Activated CD8-positive, alpha-beta memory T cell treated with anti-CD3 and anti-CD28 coated beads for 1 hour (primary cell): ENCODE measurements around the gene PEX14.
"Not testable (repeated sequence)": the region's sequence is repeated elsewhere in the genome, so short reads cannot be mapped to it uniquely, and the experiment has no call there.

Source experiments
- DNase-seq, 2 donors: peaks; one replicate each; pipeline ENCODE4 v3.0.0-alpha.2; 2020; ENCODE audit warnings: low read depth in 1 of 2; ENCODE audit errors: extremely low read depth in 1 of 2

Gene PEX14

DNA sequence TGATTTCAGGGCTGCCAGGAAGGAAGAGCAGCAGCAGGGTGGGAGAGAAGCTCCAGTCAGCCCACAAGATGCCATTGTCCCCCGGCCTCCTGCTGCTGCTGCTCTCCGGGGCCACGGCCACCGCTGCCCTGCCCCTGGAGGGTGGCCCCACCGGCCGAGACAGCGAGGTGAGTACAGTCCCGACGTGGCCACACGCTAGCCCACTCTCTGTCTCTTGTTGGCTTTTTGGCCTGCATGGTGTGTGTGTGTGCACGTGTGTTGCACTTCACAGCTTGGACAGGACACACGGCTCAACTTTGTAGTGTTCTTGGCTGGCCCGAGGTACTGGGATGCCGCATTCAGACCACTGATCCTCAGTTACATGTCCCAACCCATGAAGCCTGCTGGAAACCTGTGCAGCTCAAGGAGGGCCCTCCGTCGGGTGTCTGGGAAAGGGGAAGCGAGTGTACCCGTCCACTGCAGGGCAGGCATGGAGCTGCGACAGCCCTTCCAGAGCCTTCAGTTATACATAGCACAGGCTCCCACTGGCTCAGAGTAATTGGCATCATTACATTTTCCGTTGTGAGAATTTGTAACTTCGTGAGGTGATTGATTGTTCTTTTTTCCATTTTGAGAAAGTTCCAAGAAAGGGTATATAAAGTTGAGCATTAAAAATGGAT, 24.5 kb upstream of the PEX14 start:
- DNase-seq = no peak

DNA sequence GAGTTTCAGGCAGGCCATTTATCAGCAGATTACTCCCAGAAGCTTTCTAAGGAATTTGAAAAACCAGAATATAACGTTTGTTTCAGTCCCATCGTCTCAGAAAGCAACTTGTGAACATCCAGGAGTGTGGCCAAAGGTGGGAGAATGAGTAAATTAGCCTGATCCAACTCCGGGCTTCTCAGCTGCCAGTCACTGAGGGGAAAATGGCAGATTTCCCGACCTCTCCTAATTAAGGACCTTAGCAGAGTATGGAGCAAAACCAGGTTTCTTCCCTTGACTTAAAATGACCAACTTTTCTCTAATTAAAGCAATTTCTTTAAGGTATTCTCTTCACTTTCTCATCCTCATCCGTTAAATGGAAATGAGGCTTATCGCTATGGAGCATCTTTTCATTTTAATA, 23.9 kb upstream of the PEX14 start:
- no peak for DNase-seq

DNA sequence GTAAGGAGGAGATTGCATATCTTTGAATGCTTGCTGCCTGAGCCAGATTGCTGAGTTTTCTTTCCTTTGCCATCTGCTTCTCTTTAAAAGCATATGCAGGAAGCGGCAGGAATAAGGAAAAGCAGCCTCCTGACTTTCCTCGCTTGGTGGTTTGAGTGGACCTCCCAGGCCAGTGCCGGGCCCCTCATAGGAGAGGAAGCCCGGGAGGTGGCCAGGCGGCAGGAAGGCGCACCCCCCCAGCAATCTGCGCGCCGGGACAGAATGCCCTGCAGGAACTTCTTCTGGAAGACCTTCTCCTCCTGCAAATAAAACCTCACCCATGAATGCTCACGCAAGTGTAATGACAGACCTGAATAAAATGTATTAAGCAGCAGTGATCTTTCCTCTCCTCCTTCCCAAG, 23.5 kb upstream of the PEX14 start:
- DNase-seq = no peak

DNA sequence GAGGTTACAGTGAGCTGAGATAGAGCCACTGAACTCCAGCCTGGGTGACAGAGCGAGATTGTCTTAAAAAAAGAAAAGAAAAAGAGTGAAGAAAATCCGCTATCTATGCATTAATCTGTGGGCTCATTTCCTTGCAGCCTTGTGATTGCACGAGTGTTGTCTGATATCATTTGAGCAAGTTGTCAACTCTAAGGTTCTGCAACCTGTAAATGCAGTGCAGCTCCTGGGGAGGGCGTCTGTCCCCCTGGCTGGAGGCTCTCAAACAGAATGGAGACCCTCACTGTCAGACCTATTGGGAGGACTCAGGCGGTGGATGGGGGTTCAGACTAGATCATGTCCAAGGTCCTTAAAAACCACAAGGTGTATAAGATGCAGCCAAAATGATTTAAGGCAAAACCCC, 18.7 kb upstream of the PEX14 start:
- DNase-seq = no peak

DNA sequence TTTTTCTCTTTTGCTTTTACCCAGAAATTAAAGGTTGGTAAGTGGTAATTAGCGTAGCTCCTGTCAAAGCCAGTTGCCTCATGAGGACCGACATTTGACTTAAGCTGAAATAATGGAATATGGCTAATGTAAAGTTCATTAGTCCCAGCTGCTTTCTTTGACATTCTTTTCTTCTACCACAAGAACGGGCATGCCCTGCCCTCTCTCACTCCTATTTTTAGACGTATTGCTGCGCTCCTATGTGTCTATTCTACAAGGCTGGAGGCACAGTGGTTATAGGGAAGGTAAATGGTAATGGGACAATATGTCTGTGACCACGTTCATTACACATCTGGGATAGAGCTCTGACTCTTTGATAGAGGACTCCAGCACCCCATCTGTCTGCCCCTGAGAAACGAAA, 18.1 kb upstream of the PEX14 start:
- DNase-seq = no peak

DNA sequence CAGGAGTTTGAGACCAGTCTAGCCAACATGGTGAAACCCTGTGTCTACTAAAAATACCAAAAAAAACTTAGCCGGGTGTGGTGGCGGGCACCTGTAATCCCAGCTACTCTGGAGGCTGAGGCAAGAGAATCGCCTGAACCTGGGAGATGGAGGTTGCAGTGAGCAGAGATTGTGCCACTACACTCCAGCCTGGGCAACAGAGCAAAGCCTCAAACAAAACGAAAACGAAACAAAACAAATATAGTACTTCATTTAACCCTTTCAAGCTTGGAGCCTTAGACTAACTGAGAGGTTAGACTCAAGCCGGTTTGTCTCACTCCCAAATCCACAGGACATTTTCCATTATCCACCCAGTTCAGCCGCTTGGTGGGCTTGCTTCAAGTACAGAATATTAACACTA, 17.3 kb upstream of the PEX14 start:
- not testable (repeated sequence) for DNase-seq

DNA sequence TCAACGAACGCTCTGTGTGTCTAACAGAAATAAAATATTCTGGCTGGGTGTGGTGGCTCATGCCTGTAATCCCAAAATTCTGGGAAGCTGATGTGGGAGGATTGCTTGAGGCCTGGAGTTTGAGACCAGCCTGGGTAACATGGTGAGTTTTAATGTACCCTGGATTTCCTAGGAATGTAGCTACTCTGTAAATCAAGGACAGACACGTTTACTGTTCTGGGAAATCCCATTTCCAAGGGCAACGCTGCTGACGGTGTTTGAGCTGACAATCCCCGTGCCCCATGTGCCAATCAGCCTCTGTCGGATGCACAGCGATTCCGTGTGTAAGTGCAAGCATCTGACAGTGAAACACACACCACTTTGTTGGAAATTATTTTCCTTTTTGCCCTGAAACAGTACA, 16.9 kb upstream of the PEX14 start:
- no peak for DNase-seq

DNA sequence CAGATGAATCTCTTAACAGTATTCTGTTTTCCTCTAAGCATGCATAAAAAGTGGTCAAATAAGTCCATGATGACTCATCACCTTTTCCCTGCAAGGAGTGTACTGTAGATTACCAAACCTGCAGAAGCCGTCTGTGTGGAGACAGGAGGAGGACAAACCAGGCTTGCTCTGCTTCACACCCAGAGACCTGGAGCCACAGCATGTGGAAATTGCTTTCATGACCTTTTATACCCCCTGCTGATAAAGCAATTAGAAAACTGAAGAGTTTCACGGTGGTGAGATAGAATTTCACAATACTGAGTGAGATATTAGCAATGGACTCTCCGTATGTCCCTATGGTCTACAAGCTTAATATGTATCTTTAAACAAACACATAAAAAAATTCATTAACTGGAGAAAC, 15.6 kb upstream of the PEX14 start:
- DNase-seq = no peak

DNA sequence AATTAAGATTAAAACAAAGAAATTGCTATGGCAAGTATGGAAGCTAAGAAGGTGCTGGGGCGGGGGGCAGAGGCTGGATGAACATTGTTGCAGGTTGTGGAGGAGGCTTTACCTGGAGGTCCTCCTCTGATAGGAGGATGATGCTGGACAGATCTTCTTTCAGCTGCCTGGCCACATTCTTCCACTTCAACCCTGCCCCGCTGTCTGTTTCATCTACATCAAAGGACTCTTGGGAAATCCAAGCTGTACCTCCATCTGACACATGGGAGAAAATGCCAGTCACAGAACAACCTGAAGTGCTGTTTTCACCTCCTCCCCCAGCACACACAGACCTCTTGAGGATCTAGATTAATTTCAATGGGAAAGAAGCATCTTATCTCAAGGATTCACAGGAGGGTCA, 7.7 kb upstream of the PEX14 start:
- DNase-seq = no peak

DNA sequence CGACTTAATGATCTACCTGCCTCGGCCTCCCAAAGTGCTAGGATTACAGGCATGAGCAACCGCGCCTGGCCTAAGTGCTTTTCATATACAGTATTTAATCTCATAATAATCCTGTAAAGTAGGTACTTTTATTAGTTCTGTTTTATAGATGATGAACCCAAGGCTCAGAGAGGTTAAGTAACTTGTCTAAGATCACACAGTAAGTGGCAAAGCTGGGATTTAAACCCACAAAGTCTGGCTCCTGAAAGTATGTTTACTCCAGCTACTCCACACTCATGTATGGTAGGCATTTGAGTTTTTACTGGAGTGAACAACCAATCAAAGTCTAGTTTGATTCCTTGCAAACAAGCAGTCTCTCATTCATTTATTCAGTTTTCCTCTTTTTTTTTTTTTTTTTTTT, 4.7 kb upstream of the PEX14 start:
- DNase-seq = no peak

DNA sequence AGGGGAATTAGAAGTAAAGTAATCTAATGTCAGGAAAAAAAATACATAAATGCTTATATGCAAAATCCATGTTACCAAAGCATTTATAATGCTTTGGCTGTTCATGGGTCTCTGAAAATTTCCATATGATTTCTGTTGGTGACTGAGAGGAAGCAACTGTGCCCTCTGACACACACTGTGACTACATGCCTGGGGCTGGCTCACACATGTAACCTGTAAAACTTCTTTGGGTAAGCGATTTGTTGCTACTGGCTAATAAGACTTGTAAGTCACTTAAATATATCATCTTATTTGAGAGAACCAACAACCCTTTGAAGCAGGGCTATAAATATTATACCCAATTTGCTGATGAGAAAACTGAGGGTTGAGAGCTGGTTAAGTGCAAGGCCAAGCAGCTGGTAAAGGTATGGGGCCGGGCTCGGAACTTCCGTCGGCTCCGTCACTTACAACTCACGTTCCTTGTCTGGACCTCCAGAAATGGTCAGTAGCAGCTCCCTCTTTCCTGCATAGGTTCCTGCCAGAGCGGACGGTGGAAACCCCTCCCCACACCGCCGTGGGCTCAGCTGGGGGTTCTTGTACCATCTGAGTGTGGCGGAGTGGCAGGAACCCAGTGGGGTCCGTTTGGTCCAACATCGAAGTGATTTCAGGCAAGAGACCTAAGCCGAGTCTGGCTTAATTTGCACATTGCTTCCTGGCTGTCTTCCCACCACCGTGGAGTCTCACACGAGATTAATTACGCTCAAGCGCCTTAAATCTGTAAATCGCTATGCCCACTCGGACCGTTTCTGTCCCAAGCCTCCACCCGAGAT, 3.1 kb upstream of the PEX14 start:
- no peak for DNase-seq

DNA sequence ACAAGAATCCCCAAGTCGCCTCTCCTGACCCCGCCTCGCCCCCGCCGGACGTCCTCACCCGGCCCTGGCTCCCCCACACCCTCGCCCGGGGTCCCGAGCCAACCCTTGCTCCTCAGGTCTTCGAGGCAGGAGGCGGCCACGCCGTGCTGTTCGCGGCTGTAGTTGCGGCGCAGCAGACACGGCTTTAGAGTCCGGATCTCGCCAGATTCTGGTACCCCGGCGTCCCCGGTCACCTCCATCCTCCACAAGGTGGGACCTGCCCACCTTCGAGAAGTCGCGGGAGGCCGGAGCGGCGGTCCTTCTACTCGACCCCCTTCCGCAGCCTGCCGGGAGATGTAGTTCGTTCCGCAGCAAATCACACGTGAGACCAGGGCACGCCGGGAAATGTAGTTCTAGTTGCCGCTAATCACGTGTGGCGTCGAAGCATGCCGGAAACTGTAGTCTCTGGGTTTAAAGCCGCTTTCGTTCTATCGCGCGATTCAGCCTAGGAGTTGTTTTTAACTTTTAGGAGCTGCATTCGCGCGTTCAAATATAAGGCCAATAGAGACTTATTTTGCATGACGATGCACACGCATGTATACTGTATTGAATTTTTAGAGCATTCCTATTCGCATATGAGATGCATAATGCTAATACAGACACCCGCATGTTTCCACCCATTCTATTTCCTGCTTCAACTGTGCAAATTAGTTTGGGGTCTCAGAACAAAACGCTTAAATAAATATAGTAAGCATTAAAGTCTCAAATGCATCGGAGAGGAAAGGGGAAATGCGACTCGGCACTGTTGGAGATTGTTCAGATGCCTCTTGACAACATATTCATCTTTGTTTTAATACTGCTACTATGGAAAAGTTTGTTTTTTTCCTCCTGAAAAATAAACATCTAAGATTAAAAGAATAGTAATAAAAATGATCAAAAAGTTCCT, 2.3 kb upstream of the PEX14 start, which contains the start of gene DFFA:
TSS of gene DFFA (minus strand) at position 310 of the 925 bp plus-strand sequence. CDS start at position 239, 71 bp downstream.
- DNase-seq = peak; percentile 81

DNA sequence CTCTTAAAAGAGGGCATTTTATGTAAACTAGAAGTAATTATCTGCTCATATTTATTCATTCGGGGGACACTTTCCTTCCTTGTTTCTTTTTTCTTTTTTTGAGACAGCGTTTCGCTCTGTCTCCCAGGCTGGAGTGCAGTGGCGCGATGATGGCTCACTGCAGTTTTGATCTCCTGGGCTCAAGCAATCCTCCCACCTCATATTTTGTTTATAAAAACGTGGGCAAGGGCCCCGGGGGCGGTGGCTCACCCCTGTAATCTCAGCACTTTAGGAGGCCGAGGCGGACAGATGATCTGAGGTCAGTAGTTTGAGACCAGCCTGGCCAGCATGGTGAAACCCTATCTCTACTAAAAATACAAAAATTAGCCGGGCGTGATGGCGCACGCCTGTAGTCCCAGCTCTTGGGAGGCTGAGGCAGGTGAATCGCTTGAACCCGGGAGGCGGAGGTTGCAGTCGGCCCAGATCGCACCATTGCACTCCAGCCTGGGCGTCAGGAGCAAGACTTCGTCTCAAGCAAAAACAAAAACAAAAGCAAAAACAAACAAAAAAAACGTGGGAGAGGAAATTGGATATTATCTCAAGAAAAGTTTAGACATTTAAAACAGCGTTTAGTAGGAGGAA, 1.5 kb upstream of the PEX14 start:
- DNase-seq = no peak

DNA sequence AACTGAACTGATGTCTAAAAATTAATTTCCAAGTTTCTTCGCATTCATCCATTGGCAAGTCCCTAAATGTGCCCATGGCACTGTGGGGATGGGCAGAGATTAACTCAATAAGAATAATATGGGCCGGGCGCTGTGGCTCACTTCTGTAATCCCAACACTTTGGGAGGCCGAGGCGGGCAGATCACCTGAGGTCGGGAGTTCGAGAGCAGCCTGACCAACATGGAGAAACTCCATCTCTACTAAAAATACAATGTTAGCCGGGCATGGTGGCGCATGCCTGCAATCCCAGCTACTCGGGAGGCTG, 489 bp upstream of the PEX14 start:
- DNase-seq = not testable (repeated sequence)

DNA sequence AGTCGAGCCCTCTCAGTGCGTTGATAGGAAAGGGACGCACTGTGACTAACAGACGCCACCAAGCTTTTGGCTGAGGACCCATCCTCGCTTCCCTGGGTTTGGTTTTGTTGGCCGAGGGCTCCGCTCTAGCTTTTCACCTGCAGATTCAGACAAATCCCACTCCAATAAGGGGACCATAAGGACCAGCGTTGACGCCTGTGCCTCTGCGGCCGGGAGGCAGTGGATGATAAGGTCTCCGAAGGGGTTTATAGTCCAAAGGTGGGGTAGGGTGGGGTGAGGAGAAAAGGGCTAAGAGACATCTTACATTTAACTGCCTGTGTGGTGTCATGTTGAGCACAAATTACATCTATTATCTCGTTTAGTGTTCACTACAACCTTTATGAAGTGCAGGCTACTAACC, 760 bp downstream of the PEX14 start:
- no peak for DNase-seq

DNA sequence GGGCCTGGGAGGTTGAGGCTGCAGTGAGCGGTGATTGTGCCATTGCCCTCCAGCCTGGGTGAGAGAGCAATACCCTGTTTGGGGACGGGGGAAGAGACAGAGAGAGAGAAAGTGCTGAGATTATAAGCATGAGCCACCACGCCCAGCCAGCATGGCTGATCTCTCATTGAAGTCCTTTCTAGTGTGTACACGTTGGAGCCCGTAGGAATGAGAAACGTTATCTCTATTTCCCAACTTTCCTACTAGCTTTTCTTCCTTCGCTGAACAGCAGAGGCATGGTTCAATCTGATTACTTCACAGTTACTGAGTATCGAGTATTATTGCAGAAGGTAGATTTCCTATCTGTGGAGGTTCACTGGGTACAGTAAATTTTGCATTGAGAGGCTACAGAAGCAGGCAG, 4.5 kb downstream of the PEX14 start:
- no peak for DNase-seq

DNA sequence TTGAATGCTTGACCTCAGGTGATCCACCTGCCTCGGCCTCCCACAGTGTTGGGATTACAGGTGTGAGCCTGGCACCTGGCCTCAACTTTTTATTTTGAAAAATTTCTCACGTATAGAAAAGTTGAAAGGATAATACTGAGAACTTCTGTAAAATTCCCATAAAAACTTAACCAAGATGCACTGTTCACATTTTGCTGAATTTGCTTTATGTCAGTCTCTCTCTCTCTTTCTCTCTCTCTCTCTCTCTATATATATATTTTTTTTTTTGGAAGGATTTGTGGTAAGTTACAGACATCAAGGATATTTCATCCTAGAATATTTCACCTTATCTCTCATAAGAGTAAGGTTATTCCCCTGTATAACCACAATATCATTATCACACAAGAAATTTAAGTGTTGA, 5.9 kb downstream of the PEX14 start:
- no peak for DNase-seq

DNA sequence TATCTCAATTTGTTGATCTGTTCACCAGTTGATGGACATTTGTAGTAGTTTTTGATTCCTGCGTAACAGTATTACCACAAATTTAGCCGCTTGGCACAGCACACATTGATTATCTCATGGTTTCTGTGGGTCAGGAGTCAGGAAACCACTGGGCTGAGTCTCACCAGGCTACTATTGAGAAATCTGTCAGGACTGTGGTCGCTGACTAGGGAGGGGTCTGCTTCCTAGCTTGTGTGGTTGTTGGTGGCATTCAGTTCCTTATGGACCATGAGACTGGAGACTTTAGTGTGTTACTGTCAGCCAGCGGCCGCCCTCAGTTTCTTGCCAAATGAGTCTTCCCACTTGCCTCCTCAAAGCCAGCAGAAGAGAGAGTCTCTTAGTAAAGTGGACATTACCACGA, 9.8 kb downstream of the PEX14 start:
- no peak for DNase-seq

DNA sequence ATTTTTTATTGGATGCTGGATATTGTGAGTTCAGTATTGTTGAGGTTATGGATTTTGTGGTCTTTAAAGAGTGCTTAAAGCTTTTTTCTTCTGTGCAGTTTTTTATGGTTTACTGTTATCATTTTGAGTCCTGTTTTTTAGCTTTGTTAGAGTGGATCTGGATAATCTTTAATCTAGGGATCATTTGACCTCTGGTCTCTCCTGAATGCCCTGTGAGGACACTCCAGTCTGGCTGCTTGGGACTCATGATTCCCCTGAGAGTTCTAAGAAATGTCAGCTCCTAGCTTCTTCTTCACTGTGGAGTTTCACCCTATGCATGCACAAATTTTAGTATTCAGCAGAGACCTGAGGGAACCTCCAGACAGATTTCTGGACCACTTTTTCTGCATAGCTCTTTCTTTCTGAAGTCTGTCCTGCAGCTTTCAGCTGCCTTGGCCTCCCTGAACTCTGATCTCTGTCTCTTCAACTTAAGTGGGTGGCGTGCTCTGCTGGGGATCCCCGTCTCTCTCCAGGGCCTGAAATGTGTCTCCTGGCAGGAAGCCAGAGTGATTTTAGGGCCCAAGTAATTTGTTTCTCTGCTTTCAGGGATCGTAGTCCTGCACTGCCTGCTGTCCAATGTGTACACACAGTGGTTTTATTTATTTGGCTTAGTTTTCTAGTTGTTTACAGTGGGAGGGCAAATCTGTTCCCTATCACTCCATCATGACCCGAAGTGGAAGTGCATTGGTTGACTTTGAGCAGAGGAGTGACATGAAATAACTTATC, 14.7 kb downstream of the PEX14 start:
- no peak for DNase-seq

DNA sequence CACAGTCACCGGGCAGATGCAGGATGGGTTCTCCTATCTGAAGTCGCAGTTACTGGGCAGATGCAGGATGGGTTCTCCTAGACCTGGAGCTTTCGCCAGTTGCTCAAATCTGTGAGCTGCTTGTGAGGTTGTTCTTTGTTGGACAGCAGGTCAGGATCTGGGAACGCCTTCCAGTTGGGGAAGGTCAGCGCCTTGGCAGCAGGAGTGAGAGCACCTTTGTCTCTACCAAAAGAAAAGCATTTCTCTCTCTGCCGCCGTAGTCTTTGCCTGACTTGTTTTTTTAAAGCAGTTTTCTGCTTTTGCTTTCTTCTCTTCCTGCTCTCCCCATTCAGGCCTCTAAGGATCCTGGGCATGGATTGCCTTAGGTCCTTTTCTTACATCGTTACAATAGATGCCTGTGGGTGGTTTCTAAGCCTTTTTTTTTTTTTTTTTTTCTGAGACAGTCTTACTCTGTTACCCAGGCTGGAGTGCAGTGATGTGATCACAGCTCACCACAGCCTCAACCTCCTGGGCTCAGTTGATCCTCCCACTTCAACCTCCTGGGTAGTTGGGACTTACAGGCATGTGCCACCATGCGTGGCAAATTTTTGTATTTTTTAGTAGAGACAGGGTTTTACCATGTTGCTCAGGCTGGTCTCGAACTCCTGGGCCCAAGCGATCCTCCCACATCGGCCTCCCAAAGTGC, 15.7 kb downstream of the PEX14 start:
- DNase-seq = no peak
